Myocyte (in vitro differentiated cells): ENCODE data around the gene BBS1. TPM values are rescaled to one million over a fixed set of nuclear protein-coding genes. Genes with fewer than 3 reads are reported as not detected.
"Not testable (repeated sequence)": the region's sequence is repeated elsewhere in the genome, so short reads cannot be mapped to it uniquely, and the experiment has no call there.

ENCODE experiments used
- DNase-seq: peaks from one replicate; pipeline ENCODE4 v3.0.0-alpha.2; 2012; ENCODE audit warnings: low read depth
- total RNA-seq: library from RNA; depleted of rRNA; stranded (reverse); fragments of >200 nt; gene quantifications from 2 replicates; pipeline ENCODE4 v1.2.3, GENCODE V29; 2014

Gene BBS1
- total RNA-seq, 1 donor from 2014 or later: 29.5 TPM

GRCh38 chr11:66523611-66524010 lies 13.2 kb downstream of the BBS1 start:
- no peak for DNase-seq

GRCh38 chr11:66524304-66525040 lies 14.0 kb downstream of the BBS1 start:
- no peak for DNase-seq

GRCh38 chr11:66529069-66529468 lies 18.6 kb downstream of the BBS1 start:
- no peak for DNase-seq

GRCh38 chr11:66529655-66530054 lies 19.2 kb downstream of the BBS1 start:
- DNase-seq: no peak

- no peak for DNase-seq
Measured at GRCh38 chr11:66530927-66531709, 20.7 kb downstream of the BBS1 start.

GRCh38 chr11:66531841-66532240 lies 21.4 kb downstream of the BBS1 start:
- DNase-seq: no peak

GRCh38 chr11:66532784-66533183 lies 22.3 kb downstream of the BBS1 start:
- no peak for DNase-seq

- DNase-seq: no peak
Measured at GRCh38 chr11:66539170-66539869, 28.9 kb downstream of the BBS1 start.

- DNase-seq: no peak
Measured at GRCh38 chr11:66539870-66540213, 29.4 kb downstream of the BBS1 start.

- not testable (repeated sequence) for DNase-seq
Measured at GRCh38 chr11:66540598-66540997, 30.2 kb downstream of the BBS1 start.

- DNase-seq: no peak
Measured at GRCh38 chr11:66541892-66542291, 31.5 kb downstream of the BBS1 start.

GRCh38 chr11:66542362-66542761 lies 31.9 kb downstream of the BBS1 start:
- peak; percentile 5 for DNase-seq

- DNase-seq: no peak
Measured at GRCh38 chr11:66543263-66544107, 33.0 kb downstream of the BBS1 start.

- DNase-seq: not testable (repeated sequence)
Measured at GRCh38 chr11:66544952-66545351, 34.5 kb downstream of the BBS1 start.

- DNase-seq: peak; percentile 99
Measured at GRCh38 chr11:66545701-66546367, 35.4 kb downstream of the BBS1 start, which contains the start of gene ZDHHC24. TSS of gene ZDHHC24 (minus strand) at chr11:66546048. CDS start at chr11:66546003, 45 bp downstream.

- peak; percentile 53 for DNase-seq
Measured at GRCh38 chr11:66546368-66546965, 36.0 kb downstream of the BBS1 start, which contains the start of gene ACTN3. TSS of gene ACTN3 (plus strand) at chr11:66546903. CDS start at chr11:66546938, 35 bp downstream.

- DNase-seq: peak; percentile 38
Measured at GRCh38 chr11:66546966-66547661, 36.7 kb downstream of the BBS1 start.

GRCh38 chr11:66547662-66548009 lies 37.2 kb downstream of the BBS1 start:
- peak; percentile 82 for DNase-seq

GRCh38 chr11:66548041-66548440 lies 37.6 kb downstream of the BBS1 start:
- peak; percentile 71 for DNase-seq
